Measurements from ENCODE around the gene STIM1.
A peak's percentile ranks its signal among the peaks of the same experiment; 100 is the strongest.
"Not testable (repeated sequence)": the region's sequence is repeated elsewhere in the genome, so short reads cannot be mapped to it uniquely, and the experiment has no call there.

STIM1 gene

GRCh38 chr11:3856856-3857553 lies 1.5 kb downstream of the STIM1 start:
- no peak for DNase-seq

DNA sequence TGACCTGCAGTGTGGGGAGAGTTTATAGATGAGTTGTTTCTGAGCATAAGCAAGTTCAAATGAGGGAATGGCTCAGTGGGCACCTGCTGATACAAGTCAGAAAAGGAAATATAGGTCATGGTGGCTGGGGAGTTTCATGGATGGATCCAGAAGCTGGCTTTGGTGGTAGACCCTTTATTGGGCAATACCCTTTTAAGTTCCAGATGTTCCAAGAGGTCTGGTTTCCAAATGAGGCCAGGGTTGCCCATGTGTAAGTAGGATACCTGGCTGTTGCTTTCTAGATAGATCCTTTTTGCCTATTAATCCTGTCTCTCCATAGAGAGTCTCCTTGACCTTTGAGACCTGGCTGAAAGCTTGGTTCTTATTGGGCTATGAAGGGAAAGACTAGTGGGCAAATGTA lies 2.2 kb downstream of the STIM1 start:
- DNase-seq: no peak

DNA sequence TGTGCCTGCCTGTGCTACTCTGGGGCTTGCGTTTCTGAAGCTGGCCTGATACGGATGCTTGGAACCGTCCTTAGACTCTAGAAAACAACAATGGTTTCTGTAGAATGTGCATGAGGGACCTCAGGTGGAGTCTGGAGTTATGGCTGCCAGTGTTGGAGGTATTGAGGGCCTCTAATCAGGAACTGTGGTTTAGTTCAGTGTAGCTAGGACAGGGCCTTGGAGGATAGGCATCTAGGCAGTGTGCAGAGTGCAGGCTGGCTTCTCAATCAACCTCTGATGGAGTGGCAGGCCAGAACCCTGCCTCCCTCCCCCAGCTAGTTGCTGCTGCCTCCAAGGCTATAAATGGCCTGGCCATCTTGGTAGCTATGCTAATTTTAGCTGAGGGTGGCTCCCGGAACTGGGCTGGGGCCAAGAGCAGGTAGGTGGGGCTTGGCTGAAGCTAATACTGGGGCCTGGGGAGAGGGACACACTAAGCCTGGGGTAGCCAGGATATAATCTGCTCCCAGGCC lies 4.0 kb downstream of the STIM1 start:
- DNase-seq: peak; percentile 31

- no peak for DNase-seq
Observed at GRCh38 chr11:3860375-3860774, 4.9 kb downstream of the STIM1 start.

GRCh38 chr11:3860898-3861393 lies 5.5 kb downstream of the STIM1 start:
- DNase-seq: not testable (repeated sequence)

- DNase-seq: no peak
Observed at GRCh38 chr11:3861683-3862082, 6.2 kb downstream of the STIM1 start.

DNA sequence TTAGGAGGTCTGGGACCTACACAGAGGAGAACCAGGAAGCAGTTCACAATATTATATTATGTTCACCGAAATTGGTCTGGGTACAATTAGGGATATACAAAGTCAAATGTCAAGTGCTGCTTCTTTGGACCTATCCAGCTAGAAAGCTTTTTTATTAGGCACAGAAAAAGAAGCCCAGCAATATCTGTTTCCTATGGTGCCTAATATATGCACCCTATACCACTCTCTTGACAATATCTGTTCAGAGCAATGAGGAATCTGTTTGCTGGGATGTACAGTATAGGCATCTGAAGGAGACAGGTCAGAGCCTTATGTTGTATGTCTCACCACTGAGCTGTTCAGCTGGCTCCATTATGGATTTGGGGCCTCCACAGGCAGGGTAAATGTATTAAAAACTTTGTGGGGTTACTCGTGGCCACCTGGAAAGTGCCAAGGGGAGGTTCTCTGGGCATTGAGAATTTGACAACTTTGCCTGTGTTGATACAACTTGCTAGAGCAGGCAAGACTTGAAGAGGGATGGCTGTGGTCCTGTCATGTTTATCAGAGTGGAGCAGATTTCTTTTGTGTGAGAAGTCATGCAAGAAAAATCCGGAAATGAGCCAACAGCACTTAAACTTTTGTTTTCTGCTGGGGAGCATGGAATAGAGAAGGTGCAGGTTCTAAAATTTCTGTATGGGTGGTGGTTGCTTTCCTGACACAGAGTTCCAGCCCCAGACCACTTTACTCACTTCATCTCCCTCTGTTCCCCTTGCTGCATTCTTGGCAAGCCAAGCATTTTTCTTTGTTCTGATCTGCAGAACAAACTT lies 10.1 kb downstream of the STIM1 start:
- DNase-seq: no peak

DNA sequence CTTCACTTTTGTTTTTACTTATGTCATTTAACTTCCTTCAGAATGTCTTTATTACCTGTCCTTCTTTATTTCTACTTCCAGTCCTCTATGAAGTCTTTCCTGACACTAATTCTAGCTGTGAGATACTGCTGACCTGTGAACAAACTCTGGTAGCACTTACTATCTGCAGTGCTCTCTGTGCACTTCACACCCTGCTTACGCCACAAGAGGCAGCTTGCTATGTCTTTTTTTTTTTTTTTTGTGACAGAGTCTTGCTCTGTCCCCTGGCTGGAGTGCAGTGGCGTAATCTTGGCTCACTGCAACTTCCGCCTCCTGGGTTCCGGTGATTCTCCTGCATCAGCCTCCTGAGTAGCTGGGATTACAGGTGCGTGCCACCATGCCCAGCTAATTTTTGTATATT lies 10.7 kb downstream of the STIM1 start:
- DNase-seq: no peak

DNA sequence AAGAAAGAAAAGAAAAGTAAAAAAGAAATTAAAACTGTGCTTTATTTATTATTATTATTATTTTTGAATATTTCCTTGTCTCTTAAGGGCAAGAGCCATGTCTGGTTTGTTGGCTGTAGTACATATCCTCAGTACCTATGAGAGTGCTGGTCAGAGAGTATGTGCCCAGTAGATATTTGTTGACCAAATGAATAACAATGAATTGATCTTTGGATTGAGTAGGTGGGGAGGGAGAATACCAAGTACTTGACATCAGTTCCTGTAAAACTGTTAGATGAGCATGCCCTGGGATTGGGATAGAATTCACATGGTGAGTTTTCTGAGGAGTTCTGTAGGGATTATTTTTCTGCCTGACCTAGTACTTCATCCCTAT lies 11.4 kb downstream of the STIM1 start:
- no peak for DNase-seq

DNA sequence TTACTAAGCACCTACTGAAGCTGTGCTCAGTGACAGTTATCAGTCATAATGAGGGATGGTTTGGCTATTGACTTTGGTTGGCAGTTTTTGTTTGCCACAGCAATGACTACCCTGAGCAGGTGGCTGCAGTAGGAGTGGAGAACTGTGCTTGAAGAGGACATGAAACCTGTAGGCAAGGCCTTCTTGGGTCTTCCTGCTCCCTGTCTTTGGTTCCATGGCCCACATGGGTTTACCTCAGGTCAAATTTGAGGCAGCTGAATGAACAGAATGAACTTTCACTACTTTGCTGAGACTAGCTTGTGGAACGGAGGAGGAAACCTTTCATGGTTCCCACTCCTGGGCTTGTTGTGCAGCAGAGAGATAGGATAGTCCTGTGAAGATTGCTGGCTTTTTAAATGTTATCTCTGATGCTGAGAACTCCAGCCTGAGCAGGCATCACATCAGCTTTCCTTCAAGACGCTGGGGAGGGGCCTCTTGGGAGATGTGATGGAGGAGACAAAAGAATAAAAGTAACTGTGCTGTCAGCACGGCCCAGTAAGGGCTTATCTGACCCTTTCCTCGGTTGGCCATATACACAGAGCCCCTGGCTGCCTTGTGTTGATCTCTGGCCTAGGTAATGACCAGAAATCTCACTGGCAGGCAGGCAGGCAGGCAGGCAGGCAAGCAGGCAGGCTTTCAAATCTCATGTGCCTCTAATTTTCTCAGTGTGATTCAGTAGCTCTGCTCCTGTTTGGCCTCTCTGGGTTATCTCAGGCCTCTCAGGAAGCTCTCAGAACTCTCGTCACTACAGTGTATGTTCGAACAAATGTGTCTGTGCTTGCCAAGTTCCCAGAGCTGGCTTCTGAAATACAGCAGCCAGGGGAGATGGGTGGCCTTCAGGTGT lies 12.0 kb downstream of the STIM1 start:
- DNase-seq: no peak

GRCh38 chr11:3873712-3874349 lies 18.4 kb downstream of the STIM1 start:
- DNase-seq: no peak

DNA sequence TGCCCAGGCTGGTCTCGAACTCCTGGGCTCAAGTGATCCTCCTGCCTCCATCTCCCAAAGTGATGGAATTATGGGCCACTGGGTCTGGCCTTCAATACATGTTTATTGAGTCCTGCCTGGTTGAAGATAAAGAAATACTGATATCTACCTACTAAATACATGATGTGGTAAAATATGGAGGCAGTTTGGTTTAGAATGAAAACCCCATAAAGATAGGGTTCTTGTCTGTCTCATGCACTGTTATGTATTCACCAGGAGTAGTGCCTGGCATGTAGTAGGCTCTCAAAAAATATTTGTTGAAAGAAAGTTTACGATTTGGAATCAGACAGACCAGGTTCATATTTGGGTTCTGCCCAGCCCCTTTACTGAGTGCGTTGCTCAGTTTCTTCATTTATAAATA lies 21.1 kb downstream of the STIM1 start:
- DNase-seq: no peak

DNA sequence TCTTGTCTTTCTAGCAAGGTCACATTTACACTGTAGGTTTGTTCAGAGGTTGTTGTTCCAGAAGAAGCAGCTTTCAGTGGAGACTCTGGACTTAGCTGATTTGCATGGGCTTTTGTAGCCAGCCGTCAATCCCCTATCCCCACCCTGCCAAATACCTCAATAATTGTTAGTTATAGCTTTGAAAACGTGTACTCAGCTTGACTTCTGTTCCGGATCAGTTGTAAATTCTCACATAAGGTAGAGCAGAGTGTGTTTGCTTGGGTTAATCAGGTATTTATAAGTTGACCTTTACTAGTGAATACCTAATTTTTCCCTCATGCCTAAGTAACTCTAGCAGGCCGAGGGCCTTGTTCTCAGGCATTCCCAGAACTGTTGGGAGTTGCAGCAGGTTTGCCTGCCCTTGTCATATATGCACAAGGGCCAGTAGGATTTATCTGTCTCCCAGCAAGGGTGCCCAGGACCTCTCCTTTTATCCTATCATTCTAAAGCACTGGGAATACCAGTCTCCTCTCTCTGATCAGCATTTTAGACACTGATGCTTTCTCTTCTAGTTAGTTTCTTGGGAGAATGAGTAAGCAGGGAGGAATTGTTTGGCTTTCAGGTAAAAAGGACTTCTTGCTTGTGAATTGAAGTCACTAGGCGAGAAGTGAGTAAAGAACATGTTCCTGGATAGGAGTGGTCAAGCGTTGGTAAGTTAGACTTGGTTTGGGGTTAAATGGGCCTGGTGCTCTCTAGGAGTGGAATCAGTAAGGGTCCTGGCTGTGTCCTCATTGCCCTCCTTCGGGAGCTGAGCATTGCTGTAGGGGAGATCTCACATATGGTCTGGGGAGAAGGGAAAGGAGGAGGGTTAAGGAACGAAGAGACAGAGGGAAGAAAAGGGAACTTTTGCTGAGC lies 22.1 kb downstream of the STIM1 start:
- DNase-seq: no peak

DNA sequence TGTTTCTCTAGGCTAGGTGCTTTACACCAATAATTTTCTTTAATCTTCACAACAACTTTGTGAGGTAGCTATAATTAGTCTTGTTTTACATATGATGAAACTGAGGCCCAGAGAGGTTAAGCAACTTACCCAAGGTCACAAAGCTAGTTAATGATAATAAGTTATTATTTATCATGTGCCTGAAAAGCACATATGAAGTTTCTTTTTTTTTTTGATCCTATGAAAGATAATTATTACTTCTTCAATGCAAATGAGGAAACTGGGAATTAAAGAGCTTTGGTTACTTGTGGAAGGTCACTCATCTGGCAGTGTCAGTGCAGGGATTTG lies 22.8 kb downstream of the STIM1 start:
- no peak for DNase-seq

- DNase-seq: no peak
Observed at GRCh38 chr11:3879216-3879966, 23.9 kb downstream of the STIM1 start.

- DNase-seq: no peak
Observed at GRCh38 chr11:3879967-3880542, 24.6 kb downstream of the STIM1 start.

- DNase-seq: no peak
Observed at GRCh38 chr11:3880724-3881123, 25.3 kb downstream of the STIM1 start.

GRCh38 chr11:3882655-3883054 lies 27.2 kb downstream of the STIM1 start:
- DNase-seq: no peak

- no peak for DNase-seq
Observed at GRCh38 chr11:3885855-3886254, 30.4 kb downstream of the STIM1 start.

GRCh38 chr11:3886985-3887384 lies 31.5 kb downstream of the STIM1 start:
- DNase-seq: no peak

GRCh38 chr11:3888876-3889275 lies 33.4 kb downstream of the STIM1 start:
- no peak for DNase-seq
